22Rv1 (cell line): ENCODE measurements around the gene KAZN.
"Not testable (repeated sequence)": the region's sequence is repeated elsewhere in the genome, so short reads cannot be mapped to it uniquely, and the experiment has no call there.

Experiments used
- H3K27ac ChIP-seq: fragments of 450-650 bp; 2 replicates; pipeline ENCODE4 v1.5.1; 2017
- CTCF ChIP-seq: fragments of 450-650 bp; IDR thresholded peaks from 2 replicates; pipeline ENCODE4 v1.5.1; 2017; ENCODE audit warnings: mild to moderate bottlenecking
- ZFX ChIP-seq: fragments of 450-650 bp; IDR thresholded peaks from 2 replicates; pipeline ENCODE4 v1.6.1; 2017; ENCODE audit warnings: antibody characterized with exemption, borderline replicate concordance

The KAZN gene

GRCh38 chr1:14571810-14572767 lies 26.4 kb upstream of the KAZN start:
- H3K27ac ChIP-seq, result no peak overlapping the region
- TF ChIP-seq ZFX (no peak), CTCF (peak; percentile 48)

GRCh38 chr1:14572861-14573260 lies 25.6 kb upstream of the KAZN start:
- no peak for TF ChIP-seq CTCF

DNA sequence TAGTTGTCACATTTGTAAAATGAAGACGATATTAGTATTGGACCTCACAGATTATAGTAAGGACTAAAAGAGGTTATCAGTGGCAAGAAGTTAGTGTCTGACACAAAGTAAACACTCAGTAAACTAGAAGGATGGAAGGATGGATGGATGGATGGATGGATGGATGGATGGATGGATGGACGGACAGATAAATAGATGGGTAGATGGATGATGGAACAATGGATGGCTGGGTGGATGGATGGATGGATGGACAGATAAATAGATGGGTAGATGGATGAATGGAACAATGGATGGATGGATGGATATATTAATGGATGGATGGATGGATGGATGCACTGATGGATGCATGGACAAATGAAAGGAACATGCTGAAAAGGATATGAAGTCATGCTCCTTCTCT lies 22.3 kb upstream of the KAZN start:
- TF ChIP-seq CTCF (no peak), ZFX (no peak)

More at GRCh38 chr1:14572861-14573260, 25.6 kb upstream of the KAZN start:
- no peak overlapping the region for H3K27ac ChIP-seq

GRCh38 chr1:14577261-14577660 lies 21.2 kb upstream of the KAZN start:
- H3K27ac ChIP-seq, result no peak overlapping the region

More for the DNA sequence above, 22.3 kb upstream of the KAZN start:
- no peak overlapping the region for H3K27ac ChIP-seq

DNA sequence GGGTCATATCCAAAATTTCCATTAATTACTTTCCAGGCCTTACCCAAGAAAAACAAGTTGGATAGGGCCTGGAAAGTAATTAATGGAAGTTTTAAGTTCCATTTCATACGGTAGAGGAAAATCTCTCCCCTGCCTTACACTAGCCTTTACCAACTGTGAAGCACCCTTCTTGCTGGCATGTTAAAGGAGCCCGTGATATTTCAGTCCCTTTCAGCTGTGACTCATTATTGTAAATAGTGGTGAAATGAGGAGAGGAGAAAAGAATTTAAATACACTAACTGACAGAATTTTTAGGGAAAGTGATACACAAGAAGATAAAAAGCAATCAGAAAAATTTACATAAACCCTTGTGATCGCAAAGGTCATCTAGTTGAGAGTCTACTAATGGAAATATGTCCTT lies 20.3 kb upstream of the KAZN start:
- H3K27ac ChIP-seq, result no peak overlapping the region
- TF ChIP-seq CTCF, result no peak
- no peak for TF ChIP-seq ZFX

More at GRCh38 chr1:14577261-14577660, 21.2 kb upstream of the KAZN start:
- TF ChIP-seq CTCF (no peak), ZFX (no peak)

GRCh38 chr1:14580295-14580694 lies 18.2 kb upstream of the KAZN start:
- H3K27ac ChIP-seq, result not testable (repeated sequence)

- H3K27ac ChIP-seq, result no peak overlapping the region
- TF ChIP-seq CTCF, result no peak
- TF ChIP-seq ZFX, result no peak
Observed at GRCh38 chr1:14580986-14581385, 17.5 kb upstream of the KAZN start.
